GM19099 (cell line): Measurements from ENCODE around the gene CERS1.

Experiments used
- POLR2A ChIP-seq: IDR thresholded peaks from 3 replicates; pipeline ENCODE4 v1.6.1; 2011; ENCODE audit warnings: low read depth; ENCODE audit not compliant: insufficient read length; ENCODE audit errors: extremely low read depth

Gene CERS1

DNA sequence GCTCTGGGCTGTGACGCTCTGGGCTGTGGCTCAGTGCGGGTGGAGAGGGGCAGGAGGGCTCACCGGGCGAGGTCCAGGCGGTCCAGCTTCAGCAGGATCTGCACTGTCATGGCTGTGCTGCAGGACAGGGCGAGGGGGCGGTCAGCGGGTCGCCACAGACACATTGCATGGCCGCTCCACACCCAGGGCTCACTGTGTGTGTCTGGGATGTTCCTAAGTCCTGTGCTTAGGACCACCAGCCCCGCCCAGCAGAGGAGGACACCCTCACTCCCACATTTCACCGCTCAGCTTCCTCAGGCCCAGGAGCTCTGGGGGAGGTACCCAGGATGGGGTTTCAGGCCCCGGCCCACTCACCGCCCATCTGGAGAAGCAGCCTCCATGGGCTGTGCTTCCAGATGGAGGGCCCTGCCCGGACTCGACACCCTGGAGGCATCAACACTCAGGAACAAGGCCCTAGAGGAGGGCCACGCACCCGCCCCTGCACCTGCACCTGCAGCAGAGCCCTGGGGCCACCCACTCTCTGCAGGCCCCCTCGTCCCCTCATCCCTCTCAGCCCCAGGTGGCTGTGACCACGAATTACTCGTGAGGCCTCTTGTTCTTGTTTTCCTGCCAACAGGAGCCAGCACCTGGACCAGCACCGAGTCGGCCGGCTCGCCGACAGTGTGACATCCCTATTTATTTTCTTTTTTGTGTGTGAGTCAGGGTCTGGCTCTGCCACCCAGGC, 9.7 kb upstream of the CERS1 start:
- no peak for TF ChIP-seq POLR2A

DNA sequence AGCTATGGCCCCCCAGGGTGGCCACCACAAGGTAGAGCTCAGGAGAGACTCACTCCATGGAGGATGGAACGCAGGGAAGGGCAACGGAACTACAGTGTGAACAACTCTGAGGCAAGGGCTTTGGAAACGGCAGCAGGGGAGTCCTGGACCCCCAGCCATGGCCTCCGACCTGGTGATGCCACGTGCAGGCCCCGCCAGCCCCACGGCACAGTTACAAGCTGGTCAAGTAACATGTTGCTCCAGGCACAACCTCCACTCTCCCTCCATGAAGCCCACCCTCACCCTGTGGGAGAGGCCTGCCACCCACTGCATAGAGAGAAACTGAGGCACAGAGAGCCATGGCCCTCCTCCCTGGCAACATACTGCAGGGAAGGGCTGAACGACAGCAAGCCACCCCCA, 9.1 kb upstream of the CERS1 start:
- no peak for TF ChIP-seq POLR2A

DNA sequence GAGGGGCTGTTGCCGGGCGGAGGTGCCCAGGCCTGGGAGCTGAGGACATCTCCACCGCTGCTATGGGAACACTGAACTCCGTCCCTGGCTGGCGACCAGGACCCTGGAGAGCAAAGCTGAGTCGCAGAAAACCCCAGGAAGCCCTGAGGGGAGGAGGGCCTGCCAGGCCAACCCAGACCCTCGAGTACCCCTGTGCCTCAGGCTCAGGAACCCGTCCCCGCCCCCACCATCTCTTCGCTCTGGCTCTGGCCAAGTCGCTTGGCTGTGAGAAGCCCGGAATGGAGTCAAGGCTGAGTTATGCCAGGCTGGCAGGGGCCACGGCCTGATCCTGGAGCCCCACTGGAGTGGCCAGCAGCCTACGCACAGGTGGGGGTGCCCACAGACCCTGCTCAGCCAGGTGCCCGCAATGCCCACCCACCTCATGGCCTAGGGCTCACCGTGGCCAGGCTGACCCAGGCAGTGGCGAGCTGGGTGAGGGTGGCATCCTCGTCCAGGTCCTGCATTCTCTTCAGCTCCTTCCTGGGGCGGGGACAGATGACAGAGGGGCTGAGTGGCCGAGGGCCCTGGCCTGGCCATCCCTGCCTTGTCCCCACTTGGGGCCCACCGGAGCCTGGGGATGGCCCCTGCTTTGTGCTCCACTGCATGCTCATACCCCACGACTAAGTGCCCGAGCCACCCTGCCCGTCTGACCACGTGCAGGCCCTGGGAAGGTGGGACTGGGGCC, 8.5 kb upstream of the CERS1 start:
- no peak for TF ChIP-seq POLR2A

DNA sequence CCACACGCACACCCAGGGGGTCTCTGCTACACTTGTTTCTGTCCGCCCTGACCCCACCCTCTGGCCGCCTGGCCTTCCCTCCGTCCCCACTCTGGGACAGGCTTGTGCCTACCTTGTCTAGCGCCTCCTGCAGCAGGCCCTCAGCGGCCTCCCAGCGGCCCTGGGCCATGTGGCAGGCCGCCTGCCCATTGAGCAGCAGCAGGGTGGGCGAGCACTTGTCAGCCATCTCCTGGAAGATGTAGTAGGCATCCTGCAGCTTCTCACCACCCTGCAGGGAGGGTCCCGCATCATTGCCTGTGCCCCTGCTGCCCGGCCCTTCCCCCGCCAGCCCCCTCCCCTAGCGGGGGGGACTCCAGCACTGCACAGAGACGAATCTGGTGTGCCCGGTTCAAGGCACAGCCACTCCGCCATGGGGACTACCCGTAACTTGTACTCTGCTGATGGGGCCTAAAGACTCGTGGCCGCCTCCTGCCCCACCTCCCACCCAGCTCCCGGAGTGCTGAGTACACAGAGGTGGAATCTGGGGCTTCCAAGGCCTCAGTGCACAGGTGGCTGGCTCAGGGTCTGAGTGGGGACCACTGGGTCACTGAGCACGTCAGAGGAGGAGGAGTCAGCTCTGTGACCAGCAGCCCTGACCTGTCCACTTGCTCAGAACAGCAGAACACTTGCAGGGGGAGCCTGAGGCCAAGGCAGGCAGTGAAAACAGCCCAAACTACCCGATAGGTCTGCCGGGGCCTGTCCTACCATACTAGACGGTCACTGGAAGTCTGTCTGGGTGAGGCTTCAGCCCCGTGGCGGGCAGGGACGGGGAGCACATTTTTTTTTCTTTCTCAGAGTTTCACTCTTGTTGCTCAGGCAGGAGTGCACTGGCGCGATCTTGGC, 7.4 kb upstream of the CERS1 start:
- TF ChIP-seq POLR2A: no peak

DNA sequence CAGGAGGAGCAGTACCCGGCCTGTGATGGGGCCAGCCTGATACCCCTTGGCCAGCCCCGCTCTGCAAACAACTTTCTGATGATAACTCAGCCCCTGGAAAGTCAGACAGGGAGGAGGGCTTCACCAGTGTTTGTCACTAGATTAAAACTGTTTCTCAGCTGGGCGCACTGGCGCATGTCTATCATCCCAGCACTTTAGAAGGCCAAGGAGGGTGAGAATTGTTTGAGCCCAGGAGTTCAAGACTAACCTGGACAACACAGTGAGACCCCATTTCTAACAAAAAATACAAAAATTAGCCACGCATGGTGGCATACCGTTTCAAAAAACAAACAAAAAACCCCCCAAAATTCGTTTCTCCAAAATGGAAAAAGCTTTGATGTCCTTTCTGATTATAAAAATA, 5.5 kb upstream of the CERS1 start:
- TF ChIP-seq POLR2A: no peak

DNA sequence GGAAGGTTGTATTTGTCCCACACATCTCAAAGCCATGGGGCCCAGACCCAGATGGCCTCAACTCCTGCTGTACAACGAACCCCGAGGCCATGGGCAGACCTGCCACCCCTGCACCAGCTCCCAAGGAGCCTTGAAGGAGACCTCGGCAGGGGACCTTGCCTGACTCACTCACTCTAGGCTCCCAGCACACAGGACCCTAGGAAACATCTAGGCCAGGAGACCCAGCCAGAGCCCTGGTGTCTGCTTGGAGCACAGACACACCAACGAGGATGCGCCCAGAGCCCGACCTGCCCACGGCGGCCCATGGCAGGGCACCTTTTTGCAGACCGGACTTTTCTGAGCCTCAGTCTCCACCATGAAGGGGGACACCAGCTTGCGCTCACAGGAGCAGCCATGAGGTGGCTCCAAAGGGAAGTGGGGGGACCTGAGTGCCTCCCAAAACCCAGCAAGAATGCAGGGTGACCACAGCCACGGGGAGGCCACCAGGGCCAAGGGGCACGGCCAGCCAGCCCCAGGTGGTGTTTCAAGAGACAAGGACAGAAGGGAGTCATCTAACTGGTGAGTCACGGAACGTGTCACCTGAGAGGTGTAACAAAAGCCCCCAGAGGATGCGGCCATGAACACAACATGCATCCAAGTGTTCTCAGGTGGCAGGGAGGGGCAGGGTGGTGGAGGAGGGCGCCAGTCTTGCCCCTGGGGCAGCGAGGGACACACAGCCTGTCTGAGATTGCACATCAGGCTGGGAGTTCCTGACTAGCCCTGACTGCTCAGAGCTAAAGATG, 4.9 kb upstream of the CERS1 start:
- no peak for TF ChIP-seq POLR2A

DNA sequence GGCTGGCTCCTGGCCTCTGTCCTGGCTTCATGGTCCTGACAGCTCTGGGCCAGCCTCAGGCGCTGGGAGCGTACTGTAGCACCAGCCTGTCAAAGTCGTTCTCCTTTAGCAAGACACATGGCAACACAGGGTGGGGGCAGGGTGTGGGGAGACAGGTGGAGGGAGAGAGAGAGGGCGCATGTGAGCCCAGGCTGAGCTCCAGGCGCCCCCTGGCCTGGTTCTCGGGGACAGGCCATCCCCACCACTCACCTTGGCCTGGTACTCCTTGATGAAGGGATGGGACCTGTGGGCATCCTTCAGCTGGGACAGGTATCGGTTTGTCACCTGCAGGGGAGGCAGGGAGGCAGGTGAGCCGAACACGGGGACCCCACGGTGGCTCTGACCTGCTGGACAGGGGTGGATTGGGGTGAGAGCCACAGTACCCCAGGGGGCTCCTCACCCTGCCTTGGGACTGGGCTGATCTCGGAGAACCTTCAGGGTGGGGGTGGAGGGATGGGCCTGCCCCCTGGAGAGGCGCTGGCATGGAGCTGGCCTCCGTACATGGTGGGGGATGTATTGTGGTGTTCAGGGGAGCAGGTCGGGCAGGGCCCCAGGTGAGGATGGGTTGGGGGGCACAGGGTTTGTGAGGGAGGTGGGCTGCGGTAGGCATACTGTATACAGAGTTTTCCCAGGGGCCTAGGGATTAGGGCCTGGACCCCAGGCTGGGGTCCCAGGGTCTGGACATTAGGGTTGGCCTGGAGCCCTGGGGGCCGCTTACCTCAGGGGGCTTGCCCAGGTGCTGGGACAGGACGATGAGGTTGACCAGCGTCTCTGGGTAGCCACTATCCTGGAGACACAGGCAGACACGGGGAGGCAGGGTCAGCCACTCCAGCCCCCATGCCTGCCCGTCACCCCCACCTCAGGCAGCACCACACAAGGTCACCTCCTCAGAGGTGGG, 3.9 kb upstream of the CERS1 start:
- TF ChIP-seq POLR2A: no peak

DNA sequence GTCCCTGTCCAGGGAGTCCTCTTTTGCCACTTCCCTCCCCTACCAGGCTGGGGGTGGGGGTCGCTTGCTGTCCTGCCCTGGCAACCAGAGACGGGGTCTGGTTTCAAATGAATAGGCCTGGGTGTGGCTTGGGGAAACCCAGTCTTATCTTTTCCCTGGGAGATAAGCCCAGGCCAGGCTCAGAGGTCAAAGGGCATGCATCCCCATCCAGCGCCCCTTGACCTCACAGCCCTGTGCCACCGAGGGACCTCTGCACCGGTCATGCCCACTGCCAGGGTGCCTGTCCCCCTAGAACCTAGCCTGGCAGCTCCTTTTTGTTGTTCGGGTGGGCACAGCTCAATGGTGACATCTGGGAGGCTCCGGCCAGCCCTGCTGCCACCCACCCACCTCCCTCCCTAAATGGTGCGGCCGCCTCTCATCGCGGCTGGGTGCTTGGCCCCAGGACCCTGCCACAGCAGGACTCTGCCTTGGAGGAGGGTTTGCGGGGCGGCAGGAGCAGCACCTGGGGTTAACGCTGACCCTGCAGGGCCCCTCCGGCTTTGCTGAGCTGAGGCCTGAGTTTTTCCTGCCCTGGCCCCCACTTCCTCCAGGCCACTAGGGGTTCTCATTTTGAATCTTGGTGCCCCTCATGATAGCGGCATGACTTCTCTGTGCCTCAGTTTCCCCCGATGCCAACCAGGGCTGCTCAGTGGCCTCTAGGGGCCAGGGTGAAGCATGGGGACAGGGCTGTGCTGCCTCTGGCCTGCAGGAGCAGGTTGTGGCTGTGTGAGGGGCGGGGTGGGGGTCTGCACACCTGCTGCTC, 2.9 kb upstream of the CERS1 start:
- no peak for TF ChIP-seq POLR2A

DNA sequence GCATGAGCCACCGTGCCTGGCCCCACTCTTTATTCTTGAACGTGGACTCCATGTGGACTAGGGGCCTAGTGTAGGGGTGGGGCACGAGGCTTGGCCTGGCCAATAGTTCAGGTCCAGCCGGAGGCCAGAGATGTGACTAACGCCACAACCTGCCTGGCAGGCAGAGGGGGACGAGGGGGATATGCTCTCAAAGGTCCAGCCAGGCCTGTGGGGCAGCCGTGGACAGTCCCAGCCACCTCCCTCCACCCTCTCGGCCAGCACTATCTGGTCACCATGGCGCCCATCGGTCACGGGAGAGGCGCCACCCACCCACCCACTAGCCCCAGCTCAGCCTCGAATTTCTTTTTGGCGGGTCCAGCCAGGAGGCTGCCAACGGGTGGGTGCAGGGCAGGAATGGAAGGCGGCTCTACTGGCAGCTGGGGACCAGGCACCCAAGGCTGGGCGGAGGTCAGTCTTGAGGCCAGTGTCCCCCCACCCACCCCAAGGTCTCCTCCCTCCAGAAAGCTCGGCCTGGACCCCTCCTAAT, 2.2 kb upstream of the CERS1 start:
- TF ChIP-seq POLR2A: no peak

DNA sequence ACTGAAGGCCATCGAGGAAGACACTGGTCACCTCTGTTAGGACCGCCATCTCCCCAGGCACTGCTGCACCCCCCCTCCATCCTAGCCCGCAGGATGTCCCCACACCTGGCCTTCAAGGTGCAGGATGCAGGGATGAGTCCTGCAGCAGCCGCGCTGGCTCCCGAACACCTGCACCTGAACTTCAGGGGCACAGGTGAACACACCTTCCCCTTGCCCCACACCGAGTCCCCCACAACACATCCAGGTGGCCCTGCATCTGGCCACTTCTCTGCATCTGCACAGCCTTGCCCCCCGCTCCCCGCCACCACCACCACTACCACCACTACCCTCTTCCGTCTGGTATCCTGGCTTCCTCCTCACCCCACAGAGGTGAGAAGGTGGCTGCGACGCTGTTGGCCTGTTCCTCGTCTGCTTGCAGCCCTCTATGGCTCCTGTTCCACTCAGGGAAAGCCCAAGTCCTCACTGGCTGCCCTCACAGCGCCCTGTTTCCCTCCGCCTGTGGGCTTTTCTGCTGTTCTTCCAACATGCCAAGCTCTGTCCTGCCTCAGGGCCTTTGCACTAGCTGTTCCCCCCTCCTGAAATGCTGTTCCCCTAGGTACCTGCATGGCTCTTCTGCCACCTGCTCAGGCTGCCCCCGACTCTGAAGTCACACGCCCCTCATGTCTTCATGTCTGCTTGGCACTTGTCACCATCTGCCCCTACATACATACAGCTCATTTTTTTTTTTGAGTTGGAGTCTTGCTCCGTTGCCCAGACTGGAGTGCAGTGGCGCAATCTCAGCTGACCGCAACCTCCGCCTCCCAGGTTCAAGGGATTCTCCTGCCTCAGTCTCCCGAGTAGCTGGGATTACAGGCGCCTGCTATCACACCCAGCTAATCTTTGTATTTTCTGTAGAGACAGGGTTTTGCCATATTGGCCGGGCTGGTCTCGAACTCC, 1.4 kb upstream of the CERS1 start:
- no peak for TF ChIP-seq POLR2A

DNA sequence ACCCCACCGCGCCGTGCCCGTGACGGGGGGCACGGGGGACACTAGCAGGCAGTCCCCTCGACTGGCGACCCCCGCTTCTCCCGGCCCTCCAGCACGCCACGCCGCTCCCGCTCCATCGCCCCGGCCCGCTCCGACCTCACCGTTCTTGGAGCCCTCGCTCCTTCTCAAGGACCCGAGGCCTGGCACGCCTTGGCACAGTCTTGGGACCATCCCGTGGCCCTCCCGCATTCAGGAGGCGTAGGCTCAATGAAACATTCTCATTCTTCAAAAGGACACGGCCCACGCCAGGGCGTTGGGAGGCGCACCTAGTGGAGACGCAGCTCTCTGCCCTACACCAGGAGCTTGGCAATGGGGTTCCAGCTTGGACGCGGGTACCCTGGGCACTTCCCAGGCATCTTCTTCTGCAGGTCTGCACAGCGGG, 473 bp upstream of the CERS1 start:
- no peak for TF ChIP-seq POLR2A
